HCEC 1CT (cell line): Measurements from ENCODE around the gene KCNS3.
"Not testable (repeated sequence)": the region's sequence is repeated elsewhere in the genome, so short reads cannot be mapped to it uniquely, and the experiment has no call there.

ENCODE experiments used
- DNase-seq: peaks from one replicate; pipeline ENCODE4 v3.0.0-alpha.2; 2017

The KCNS3 gene

DNA sequence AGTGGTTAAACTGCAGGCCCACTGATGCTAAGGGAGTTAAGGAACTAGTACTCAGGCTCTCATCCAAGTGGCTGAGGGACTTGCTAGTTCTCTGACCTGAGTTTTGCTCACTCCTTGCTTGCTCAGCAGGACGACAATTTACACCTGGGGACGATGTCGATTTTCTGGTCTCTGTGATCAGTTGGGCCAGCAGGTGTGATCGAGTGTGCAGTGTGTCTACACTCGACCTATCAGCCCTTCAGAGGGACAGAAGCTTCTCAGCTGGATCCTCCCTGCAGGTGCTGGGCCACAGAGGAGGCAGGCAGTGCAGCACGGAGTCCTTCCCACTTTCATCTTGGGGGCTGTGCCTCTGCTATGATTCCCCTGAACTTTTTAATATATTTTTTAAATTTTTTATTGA lies 71.5 kb downstream of the KCNS3 start:
- DNase-seq: no peak

DNA sequence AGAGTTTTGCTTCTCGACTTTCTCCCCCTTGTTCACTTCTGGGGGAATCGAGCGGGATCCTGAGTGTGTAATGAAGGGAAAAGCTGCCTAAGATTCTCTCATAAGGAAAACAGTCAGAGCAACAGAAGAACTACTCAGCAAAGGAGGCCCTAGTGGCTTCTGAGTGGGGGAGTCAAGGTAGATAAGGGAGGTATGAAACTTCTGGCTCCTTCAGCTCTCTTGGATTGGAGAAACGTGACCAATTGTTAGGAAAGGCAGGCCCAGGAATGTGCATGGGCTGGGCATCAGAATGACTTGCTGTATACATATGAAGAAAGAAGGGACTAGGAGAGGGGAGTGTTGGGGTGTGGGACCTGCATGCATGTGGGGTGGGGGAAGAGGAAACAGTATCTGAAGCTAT lies 73.1 kb downstream of the KCNS3 start:
- no peak for DNase-seq

DNA sequence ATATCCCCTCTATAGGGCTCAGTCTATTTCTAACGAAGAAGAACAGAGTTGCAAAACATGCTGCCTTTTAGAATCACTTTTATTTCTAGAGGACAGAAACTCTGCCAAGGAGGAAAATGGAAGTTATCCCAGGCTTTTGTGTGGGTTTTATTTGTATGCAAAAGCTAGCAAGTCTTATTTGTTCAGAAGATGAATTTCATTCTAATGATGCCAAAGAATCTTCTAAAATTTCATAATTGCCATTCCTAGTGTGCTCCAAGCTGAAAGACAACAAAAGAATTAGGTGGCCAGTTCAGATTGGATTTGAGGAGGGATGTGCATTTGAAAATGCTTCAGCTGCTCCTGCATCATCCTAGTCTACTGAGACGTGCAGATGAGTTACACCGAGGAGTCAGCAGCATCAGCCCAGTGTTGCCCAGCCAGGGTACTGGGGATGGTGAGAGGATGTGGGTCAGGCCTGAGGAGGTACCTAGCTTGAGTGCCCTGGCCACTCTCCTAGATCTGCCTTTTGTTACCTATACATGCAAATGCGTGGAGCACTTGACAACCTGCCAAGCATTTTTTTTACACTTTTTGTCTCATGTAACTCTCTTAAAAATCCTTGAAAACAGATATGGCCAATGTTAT lies 80.1 kb downstream of the KCNS3 start:
- no peak for DNase-seq

DNA sequence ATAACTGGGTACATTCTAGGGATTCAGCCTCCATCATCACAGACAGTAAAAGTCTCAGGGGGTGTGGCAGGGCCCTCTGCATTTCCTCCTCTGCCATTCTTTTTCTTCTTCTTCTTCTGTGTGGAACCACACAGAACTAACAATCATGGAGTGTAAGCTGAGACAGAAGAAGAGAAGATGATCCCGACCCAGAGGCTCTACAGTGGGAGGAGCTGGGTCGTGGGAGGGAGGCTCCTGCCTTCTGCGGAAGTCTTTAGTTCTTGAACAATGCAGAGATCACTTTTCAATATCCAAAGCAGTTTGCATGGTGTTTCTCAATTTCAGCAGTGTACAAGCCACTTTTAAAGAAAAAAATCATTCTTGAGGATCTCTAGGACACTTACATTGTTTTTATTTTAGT lies 80.9 kb downstream of the KCNS3 start:
- no peak for DNase-seq

DNA sequence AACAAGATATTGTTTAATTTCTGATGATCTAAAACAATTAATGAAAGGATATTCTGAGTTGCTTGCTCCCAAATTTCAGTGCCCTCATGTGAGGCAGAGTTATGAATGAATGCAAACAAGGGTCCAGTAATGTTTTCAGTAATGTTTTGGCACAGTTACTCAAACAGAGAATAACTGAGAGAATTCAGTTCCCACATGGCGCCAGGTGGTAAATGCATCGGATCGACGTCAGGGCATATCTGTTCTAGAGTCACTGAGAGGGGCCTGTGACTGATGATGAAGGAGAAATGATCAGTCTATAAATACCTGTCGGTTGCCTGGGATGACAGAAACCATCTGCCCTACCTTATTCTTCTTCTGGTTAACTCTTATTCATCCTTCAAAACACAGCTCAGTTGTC lies 81.4 kb downstream of the KCNS3 start:
- no peak for DNase-seq

DNA sequence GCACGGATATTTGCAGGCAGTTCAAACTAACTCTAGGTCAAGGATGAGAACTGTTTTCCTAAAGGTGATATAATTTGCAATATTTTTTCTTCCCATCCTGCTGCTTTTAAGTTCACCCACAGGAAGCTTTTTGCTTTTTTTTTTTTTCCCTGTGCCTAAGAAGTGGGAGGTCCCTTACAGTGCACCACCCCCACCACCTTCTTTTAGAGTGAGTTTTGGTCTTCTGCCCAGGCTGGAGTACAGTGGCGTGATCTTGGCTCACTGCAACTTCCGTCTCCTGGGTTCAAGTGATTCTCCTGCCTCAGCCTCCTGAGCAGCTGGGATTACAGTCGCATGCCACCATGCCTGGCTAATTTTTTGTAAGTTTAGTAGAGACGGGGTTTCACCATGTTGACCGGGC lies 82.5 kb downstream of the KCNS3 start:
- DNase-seq: no peak

DNA sequence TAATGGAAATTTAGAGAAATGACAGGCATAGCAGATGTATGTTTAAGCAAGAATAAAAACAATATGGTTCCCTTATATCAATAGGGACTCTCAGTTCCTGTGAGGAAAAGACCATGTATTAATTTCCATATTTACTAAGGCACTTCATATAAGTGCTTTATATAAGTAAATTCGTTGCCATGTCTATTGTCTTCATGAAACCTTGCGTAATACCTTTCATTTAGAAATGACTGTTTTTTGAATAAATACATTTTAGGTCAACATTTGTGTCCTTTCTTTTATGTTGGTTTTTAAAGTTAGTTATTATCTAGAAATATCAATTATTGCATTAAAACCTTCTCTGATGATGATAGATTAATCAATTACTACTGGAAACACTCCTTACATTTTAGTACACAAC lies 83.3 kb downstream of the KCNS3 start:
- no peak for DNase-seq

GRCh38 chr2:17962876-17963275 lies 84.4 kb downstream of the KCNS3 start:
- DNase-seq: no peak

DNA sequence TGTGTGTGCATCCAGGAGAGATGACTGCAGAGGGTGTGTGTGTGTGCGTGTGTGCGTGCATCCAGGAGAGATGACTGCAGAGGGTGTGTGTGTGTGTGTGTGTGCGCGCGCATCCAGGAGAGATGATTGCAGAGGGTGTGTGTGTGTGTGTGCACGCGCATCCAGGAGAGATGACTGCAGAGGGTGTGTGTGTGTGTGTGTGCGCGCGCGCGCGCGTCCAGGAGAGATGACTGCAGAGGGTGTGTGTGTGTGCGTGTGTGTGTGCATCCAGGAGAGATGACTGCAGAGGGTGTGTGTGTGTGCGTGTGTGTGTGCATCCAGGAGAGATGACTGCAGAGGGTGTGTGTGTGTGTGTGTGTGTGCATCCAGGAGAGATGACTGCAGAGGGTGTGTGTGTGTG lies 85.1 kb downstream of the KCNS3 start:
- DNase-seq: not testable (repeated sequence)

GRCh38 chr2:17965196-17965595 lies 86.7 kb downstream of the KCNS3 start:
- DNase-seq: no peak

- DNase-seq: no peak
Measured at GRCh38 chr2:17966798-17967197, 88.3 kb downstream of the KCNS3 start.

DNA sequence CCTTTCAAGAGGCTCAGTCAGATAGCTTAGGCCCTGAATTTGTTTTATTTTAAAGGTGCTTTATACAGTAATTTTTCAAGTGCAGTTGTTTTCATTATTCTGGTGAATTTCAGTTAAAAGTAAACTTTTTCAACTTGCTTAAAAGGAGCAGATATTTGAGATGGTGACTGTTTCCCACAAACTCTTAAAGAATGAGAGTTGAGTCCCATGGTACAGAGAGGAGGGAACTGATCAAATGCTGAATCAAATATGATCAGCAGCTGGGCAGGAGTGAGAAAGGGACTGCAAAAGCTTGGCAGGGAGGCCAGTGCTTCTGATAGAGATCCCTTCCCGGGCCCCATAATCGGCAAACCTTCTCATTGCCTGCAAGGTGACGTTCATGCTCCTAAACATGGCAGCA lies 91.2 kb downstream of the KCNS3 start:
- no peak for DNase-seq

DNA sequence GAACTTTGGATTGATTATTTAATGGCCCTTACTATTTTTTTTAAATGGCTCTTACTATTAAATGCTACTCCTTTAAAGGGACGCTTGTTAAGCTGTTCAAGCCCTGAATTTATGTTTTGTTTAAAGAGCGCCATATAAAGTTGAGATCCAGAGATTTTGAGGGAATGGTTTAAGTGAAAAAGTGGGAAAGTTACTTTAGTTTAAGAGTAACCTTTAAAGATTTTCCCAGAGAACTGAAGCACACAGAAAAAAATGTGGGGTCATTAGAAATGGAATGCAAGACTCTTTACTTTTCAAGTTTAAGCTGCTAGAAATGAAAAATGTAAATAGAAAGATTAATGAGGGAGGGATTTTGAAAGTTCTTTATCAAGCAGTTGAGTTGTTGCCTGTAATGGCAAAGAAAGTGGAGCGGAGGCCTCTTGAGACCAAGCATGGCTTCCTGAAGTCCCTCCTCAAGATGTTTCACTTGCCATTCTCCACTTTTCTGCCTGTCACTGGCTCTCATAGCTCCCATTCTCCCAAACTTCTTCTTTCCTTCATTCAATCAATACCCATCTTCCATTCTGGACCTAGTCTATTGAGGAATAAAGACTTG lies 93.2 kb downstream of the KCNS3 start:
- no peak for DNase-seq

DNA sequence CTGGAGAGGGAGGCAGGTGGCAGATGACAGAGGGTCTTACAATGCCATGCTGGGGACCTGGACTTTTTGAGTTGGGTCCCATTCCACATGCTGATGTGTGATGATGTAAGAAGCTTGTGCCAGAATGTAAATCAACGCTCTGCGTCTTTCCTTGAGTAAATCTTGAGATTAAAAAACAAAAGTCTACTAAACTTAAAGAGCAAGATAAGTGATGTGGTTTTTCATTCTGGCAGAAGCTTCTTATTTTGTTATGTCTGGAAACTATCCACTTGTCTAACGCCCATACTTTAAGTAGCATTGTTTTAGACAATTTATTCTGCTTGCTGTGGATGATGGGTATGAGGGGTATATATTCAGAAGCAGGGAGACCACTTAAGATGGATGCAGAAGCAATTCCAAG lies 94.5 kb downstream of the KCNS3 start:
- no peak for DNase-seq

DNA sequence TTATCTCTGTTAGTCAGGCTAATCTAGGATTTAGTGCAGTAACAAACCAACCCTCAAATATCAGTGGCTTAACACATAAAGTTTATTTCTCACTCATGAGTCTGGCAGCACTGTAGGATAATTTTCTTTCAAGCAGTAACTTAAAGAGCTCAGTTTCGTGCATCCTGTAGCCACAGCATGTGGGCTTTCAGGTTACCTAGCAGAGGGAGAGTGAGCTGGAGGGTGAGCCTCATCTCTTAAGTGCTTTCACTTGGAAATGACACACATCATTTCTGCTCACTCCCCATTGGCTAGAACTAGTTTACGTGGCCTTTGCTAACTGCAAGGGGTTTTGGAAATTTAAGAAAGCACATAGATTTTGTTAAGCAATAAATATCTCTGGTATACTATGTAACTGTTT lies 96.9 kb downstream of the KCNS3 start:
- DNase-seq: no peak

GRCh38 chr2:17976871-17977746 lies 98.6 kb downstream of the KCNS3 start:
- DNase-seq: peak; percentile 100

GRCh38 chr2:17979707-17980106 lies 101.2 kb downstream of the KCNS3 start:
- DNase-seq: peak; percentile 93

DNA sequence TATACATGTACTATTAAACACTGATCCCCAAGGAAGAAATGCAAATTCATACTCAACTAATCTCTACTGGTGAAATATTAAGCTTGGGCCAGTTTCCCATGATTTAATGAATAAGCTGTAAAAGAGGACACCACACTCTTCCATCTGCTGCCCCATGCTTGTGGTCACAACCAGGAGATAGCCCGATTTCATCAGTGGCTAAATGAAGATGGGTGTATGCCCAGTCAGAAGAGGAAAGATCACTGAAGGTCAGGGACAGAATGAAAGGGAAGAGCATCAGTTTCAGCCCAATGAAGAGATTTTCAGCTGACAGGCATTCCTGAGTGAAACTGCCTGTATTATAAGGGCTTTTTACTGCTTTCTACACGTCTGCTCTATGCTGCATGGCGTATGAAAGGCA lies 103.5 kb downstream of the KCNS3 start:
- no peak for DNase-seq
